ENCODE data around the gene MISP. TPM values are rescaled to one million over a fixed set of nuclear protein-coding genes. Genes with fewer than 3 reads are reported as not detected.
"Not testable (repeated sequence)": the region's sequence is repeated elsewhere in the genome, so short reads cannot be mapped to it uniquely, and the experiment has no call there.

The MISP gene
- total and polyA plus RNA-seq, 4 donors, result 14.9 to 23.7 (median 22.1) TPM

DNA sequence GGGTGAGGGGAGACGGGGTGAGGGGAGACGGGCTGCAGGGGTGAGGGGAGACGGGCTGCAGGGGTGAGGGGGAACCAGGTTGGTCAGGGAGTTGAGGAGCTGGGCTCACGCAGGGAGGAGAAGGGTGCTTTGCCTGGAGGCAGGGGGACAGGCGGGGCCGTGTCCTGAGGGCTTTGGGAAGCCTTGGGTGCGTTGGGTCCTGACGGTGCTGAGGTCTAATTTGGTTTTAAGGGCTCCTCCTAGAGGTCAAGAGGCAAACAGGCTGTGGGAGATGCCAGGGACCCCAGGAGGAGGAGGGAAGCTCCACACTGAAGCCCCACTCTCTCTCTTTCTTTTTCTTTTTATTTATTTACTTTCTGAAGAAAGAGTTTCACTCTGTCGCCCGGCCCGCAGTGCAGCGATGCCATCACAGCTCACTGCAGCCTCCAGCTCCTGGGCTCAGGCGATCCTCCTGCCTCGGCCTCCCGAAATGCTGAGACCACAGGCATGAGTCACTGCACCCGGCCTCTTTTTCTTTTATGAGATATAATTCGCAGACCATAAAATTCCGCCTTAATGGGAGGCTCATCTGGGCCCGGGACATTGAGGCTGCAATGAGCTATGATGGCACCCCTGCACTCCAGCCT is 9.3 kb upstream of the MISP start:
- Histone ChIP-seq H3K36me3 (ENCODE audit: control insufficient read depth in 4 of 4, insufficient read depth in 4 of 4, low read length in 4 of 4) (peaks cover 0 to 7% (median 3%) of the 10 kb centered on the region in 4 donors), H3K27ac (ENCODE audit: low read depth in 1 of 2, low read length in 1 of 2) (no peak overlapping the region), H3K27me3 (ENCODE audit: control insufficient read depth in 3 of 3, insufficient read depth in 3 of 3, low read length in 2 of 3) (no peaks in the 10 kb centered on the region), H3K4me3 (no peak overlapping the region), H3K9me3 (ENCODE audit: control insufficient read depth in 4 of 4, insufficient read depth in 3 of 4, low read length in 3 of 4) (peaks cover 0 to 2% (median 0%) of the 10 kb centered on the region in 4 donors), H3K4me1 (ENCODE audit: control insufficient read depth in 5 of 5, insufficient read depth in 5 of 5, low read length in 5 of 5) (peaks cover 0 to 2% (median 0%) of the 10 kb centered on the region in 5 donors), H3K9ac (ENCODE audit: insufficient read depth in 1 of 2, low read length in 2 of 2) (no peak overlapping the region)
- WGBS, 2 donors, result 73 to 75% methylated on average over 16 to 18 of the region's 19 CpGs
- DNase-seq (peak in 1 of 3 donors; percentile 31), ATAC-seq (ENCODE audit: insufficient read depth, low FRiP score) (no peak)
- no peak for TF ChIP-seq CTCF (IDR thresholded peaks at IDR 0.05; ENCODE audit: control extremely low read depth, extremely low read depth)

GRCh38 chr19:742540-743075 is 8.3 kb upstream of the MISP start:
- no peak overlapping the region for H3K27ac ChIP-seq (ENCODE audit: low read depth in 1 of 2, low read length in 1 of 2)
- 92 to 96% methylated on average over 24 of the region's 24 CpGs for WGBS, 2 donors
- DNase-seq (no peak), ATAC-seq (ENCODE audit: insufficient read depth, low FRiP score) (no peak)
- no peak overlapping the region for H3K9ac ChIP-seq (ENCODE audit: insufficient read depth in 1 of 2, low read length in 2 of 2)
- H3K27me3 ChIP-seq (ENCODE audit: control insufficient read depth in 3 of 3, insufficient read depth in 3 of 3, low read length in 2 of 3), result no peaks in the 10 kb centered on the region
- H3K9me3 ChIP-seq (ENCODE audit: control insufficient read depth in 4 of 4, insufficient read depth in 3 of 4, low read length in 3 of 4), result peaks cover 0 to 4% (median 0%) of the 10 kb centered on the region in 4 donors
- peaks cover 0 to 2% (median 0%) of the 10 kb centered on the region in 5 donors for H3K4me1 ChIP-seq (ENCODE audit: control insufficient read depth in 5 of 5, insufficient read depth in 5 of 5, low read length in 5 of 5)
- no peak for TF ChIP-seq CTCF (IDR thresholded peaks at IDR 0.05; ENCODE audit: control extremely low read depth, extremely low read depth)
- H3K4me3 ChIP-seq, result no peak overlapping the region
- peaks cover 0 to 12% (median 3%) of the 10 kb centered on the region in 4 donors for H3K36me3 ChIP-seq (ENCODE audit: control insufficient read depth in 4 of 4, insufficient read depth in 4 of 4, low read length in 4 of 4)

DNA sequence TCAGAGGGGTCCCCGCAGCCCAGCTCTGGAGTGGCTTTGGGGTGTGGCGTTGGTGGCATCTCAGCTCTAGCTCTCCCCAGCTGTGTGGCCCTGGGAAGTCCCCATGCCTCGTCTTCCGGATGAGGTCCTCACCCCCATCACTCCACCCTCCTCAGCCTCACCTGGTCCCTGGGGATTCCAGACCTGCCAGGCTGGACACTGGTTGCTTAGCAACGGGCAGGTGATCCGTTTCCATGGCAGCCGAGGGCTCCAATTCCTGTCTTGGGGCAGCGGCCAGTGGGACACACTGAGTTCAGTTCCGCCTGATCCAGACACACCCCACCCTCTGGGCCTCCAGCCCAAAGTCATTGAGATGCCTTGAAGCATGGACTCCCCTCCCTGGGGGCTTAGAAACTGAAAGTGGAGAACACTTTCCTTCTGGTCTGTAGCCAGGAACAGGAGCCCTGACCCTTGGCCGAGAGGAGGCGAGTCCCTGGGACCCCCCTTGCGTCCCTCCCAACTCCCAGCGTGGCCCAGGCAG is 7.7 kb upstream of the MISP start:
- peak; percentile 64 to 77 (median 73) for DNase-seq
- H3K4me3 ChIP-seq, result no peak overlapping the region
- peaks cover 0 to 8% (median 0%) of the 10 kb centered on the region in 4 donors for H3K9me3 ChIP-seq (ENCODE audit: control insufficient read depth in 4 of 4, insufficient read depth in 3 of 4, low read length in 3 of 4)
- no peaks in the 10 kb centered on the region for H3K27me3 ChIP-seq (ENCODE audit: control insufficient read depth in 3 of 3, insufficient read depth in 3 of 3, low read length in 2 of 3)
- H3K9ac ChIP-seq (ENCODE audit: insufficient read depth in 1 of 2, low read length in 2 of 2), result no peak overlapping the region
- peaks cover 0 to 15% (median 4%) of the 10 kb centered on the region in 4 donors for H3K36me3 ChIP-seq (ENCODE audit: control insufficient read depth in 4 of 4, insufficient read depth in 4 of 4, low read length in 4 of 4)
- no peak overlapping the region for H3K27ac ChIP-seq (ENCODE audit: low read depth in 1 of 2, low read length in 1 of 2)
- peaks cover 0 to 2% (median 0%) of the 10 kb centered on the region in 5 donors for H3K4me1 ChIP-seq (ENCODE audit: control insufficient read depth in 5 of 5, insufficient read depth in 5 of 5, low read length in 5 of 5)
- 61 to 78% methylated on average over 13 of the region's 13 CpGs for WGBS, 2 donors
- TF ChIP-seq CTCF (IDR thresholded peaks at IDR 0.05; ENCODE audit: control extremely low read depth, extremely low read depth), result no peak
- ATAC-seq (ENCODE audit: insufficient read depth, low FRiP score), result no peak

DNA sequence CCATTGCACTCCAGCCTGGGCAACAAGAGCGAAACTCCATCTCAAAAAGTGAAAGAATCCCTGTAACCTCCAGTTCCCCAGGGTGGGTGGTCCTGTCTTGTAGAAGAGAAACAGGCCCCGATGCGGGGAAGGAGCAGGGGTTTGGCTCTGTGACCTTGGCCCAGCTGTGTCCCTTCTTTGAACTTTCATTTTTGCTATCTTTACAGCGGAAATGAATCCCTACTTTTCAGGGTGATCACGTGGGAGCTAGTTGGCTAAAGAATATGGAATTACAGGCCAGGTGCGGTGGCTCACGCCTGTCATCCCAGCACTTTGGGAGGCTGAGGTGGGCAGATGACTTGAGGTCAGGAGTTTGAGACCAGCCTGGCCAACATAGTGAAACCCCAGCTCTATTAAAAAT is 5.8 kb upstream of the MISP start:
- peaks cover 0 to 15% (median 4%) of the 10 kb centered on the region in 4 donors for H3K36me3 ChIP-seq (ENCODE audit: control insufficient read depth in 4 of 4, insufficient read depth in 4 of 4, low read length in 4 of 4)
- not testable (repeated sequence) for H3K9ac ChIP-seq (ENCODE audit: insufficient read depth in 1 of 2, low read length in 2 of 2); H3K27ac ChIP-seq (ENCODE audit: low read depth in 1 of 2, low read length in 1 of 2); ATAC-seq (ENCODE audit: insufficient read depth, low FRiP score); H3K4me3 ChIP-seq; H3K4me1 ChIP-seq (ENCODE audit: control insufficient read depth in 5 of 5, insufficient read depth in 5 of 5, low read length in 5 of 5); H3K9me3 ChIP-seq (ENCODE audit: control insufficient read depth in 4 of 4, insufficient read depth in 3 of 4, low read length in 3 of 4); H3K27me3 ChIP-seq (ENCODE audit: control insufficient read depth in 3 of 3, insufficient read depth in 3 of 3, low read length in 2 of 3)
- WGBS, 2 donors, result 73 to 76% methylated on average over 7 of the region's 7 CpGs
- peak; percentile 50 to 62 (median 58) for DNase-seq
